ENCODE data around the gene MALL.
"Not testable (repeated sequence)": the region's sequence is repeated elsewhere in the genome, so short reads cannot be mapped to it uniquely, and the experiment has no call there.

The MALL gene

DNA sequence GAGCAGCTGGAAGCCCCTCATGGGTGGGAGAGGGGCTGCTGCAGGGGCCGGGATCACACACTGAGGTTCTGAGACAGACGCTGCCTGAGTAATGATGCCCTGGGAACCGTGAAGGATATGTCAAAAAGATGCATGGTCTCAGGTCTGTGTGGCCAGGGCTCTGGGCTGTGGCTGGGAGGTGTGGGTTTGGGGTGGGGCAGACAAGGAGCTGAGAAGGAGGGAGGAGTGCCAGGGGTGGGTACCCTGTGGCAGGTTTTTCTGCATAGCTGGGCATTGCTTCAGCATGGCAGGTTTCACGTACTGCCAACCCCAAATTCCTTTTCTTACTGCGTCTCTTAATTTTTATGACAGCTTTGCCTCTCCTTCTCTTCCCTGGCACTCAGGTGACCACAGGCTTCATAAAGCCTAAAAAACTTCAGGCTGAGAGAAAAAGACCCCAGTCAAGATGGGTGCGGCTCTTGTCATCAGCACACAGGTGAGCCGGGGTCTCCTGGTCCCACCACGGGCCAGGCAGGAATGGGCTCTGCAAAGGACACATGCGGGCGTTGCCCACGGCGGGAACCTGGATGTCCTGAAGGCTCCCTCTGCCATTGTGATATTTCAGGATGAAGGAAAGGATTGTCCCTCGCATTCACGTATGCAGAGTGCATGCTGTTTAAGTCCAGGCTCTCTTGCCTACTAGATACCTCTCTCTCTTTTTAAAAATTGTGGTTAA is 18.0 kb downstream of the MALL start:
- DNase-seq = no peak

DNA sequence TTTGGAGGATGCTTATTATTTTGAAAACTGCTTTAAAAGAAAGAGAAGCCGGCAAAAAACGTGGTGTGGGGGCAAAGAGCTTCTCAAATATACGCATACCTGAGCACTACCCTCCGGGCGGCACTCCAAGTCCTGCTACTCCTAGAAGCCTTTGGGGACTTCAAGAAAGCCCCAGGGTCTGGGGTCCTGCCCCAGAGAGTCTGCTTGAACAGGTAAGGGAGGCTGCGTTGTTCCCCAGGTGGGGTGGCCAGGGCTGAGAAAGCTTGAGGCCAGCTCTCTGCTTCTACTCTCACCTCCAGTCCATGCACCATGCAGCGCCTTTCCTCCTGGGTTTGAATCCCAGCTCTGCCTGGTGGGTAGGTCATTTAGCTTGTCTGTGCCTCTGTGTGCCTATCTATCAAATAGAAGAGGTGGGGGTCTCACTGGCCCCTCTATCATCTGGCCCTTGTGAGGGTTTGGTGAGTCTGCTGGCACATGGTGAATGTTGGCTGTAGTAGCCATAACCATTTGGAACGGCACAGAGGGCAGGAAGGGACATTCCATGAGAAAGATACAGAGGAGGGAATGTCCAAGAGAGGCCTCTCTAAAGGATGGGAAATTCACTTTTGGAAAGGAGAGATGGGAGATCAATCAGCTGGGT is 19.5 kb downstream of the MALL start:
- no peak for DNase-seq

DNA sequence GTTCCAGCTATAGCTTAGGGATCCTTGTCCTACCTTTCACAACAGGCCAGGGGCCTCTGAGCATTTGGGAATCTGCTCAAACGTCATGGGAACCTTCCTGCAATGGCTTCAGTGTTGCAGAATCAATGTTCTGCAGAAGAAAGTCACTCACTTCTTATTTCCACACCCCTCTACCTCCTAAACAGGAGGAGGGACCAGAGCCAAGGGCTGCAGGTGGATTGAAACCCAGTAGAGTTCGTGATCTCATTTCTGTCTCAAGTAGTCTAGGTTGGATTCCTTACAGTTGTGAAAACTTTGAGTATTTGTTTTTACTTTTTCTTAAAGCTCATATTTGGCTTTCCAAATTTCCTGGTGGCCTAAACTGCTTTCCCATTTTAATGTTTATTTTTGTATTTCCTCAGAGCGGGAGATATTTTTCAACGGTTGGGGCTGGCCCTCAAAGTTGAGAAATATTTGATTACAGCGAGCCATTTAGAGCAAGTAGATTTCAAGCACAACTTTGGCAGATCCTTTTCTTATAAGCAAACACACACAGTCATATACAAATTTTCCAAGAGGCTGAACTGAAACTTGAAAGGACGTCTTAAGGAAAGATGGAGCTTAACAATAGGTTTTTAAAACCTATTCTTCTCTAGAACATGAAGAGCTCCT is 20.6 kb downstream of the MALL start:
- not testable (repeated sequence) for DNase-seq

DNA sequence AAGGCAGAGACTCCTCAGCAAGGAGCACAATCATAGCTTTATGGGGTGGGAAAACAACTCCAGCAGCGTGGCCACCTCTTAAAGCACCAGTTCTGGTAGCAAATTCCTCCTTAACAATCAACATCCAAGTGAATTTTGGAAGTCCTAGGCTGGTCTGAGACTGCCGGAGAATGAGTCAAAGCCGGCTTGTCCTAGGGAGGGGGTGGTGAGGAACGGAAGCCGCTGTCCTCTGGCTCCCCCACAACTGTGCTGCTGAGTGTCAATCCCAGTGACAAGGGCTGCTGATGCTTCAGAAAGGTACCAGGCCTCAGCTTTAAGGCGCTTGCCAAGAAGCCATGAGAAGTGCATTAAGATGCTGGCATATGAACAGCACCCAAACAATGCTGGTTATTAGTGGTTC is 21.7 kb downstream of the MALL start:
- not testable (repeated sequence) for DNase-seq

DNA sequence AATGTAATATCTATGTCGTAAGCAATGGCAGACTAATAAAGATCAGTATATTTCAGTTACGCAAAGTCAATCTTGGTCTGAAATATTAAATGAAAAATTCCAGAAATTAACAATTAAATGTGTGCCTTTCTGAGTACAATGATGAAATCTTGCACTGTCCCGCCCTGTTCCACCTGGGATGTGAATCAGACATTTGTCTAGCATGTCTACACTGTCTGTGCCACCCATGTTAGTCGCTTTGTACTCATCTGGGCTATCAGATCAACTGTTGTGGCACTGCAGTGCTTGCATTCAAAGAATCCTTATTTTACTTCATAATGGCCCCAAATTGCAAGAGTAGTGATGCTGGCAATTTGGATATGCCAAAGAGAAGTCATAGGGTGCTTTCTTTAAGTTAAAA is 25.5 kb downstream of the MALL start:
- DNase-seq = not testable (repeated sequence)

DNA sequence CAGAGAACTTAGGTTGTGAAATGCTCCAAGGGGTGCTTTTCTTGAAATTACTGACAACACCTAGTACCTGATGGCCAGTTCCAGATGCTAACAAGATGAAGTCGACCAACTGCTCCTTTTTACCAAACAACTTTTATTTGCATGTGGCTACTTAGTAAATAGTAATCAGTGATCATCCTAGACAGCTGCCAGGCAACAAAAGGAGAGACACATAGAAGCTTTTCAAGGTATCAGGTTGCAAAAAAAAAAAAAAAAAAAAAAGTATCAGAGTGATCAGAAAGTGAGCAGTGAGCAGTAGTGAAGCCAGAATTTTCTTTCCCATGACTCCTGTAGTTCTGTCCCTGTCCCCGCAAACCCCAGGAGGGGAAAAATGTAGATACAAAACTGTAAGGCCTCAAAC is 31.9 kb downstream of the MALL start:
- DNase-seq = not testable (repeated sequence)

DNA sequence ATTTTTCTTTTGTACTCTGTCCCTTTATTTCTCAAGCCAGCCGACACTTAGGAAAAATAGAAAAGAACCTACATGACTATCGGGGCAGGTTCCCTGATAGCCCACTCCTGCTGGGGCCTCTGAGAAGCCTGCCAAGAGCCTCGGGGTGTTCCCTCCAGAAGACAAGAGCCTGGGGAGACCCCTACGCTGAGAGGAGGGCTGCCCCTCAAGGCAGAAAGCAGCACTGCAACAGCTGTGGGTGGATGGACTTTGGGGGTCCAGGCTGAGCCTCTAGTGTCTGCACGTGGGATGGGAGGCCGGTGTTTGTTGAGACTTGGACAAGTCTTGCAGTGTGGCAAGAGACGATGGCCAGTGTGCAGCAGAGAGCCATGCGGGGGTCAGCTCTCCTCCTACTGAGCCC is 32.5 kb downstream of the MALL start:
- not testable (repeated sequence) for DNase-seq

DNA sequence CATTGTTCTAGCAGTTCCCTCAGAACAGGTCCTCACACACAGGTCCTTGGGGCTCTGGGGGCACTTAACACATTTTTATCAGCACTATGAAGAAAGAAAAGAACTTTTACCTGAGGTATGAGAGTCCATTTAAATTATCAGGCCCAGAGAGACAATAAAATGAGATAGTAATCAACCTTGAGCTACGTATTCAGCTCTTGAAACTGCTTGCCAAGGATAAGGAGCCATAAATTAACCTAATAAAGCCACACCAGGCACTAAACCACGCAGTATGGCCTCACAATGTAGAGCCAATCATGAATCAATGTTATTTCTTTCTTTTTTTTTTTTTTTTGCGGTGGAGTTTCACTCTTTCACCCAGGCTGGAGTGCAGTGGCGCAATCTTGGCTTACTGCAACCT is 37.5 kb downstream of the MALL start:
- DNase-seq = not testable (repeated sequence)

DNA sequence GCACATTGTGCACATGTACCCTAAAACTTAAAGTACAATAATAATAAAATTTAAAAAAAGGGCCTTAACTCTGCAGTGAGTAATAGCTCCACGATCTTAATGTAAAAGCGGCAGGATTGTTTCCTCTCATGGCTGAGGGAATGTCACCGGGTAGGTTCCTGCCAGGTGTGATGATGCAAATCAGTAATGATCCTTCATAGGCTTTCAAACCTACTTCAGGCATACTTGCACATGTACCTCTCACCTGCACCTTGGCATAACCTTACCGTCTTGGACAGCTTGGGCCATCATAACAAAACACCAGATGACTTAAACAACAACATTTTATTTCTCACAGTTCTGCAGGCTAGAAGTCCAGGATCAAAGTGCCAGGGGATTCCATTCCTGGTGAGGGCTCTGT is 39.7 kb downstream of the MALL start:
- DNase-seq = not testable (repeated sequence)

DNA sequence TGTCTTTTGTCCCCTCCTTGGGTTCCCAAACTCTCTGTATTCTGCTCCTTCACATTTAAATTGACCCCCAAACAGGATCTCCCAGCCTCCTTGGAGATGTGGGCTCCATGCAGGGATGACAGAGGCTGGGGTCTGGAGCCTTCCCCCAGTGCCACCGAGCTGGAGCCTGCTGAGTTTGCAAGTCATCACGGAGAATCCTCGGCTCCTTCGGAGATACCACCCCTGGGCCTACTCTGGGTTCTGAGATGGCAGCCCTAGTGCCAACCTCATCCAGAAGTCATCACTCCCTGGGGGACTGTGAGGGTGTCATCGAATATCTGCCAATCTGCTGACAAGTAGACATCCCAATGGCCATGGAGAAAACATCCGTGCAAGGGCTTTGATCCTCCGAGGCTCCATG is 45.8 kb downstream of the MALL start:
- not testable (repeated sequence) for DNase-seq

DNA sequence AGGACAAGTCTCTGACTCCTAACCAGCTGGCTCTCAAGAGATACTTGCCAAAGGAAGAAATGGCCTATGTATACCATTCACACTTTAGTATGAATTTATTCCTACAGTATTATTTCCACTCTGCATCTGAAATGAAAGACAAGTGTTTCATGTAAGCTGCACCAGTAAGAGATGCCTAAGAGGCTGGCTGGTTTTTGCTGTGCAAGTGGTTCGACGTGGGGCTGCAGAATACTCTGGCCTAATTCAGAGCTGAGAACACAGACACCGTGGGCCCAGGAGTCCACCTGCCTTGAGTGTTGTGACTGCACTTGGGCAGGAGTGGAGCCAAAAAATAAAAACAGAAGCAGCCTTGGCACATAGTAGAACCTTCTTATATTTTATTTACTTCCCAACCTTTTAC is 47.5 kb downstream of the MALL start:
- DNase-seq = not testable (repeated sequence)

DNA sequence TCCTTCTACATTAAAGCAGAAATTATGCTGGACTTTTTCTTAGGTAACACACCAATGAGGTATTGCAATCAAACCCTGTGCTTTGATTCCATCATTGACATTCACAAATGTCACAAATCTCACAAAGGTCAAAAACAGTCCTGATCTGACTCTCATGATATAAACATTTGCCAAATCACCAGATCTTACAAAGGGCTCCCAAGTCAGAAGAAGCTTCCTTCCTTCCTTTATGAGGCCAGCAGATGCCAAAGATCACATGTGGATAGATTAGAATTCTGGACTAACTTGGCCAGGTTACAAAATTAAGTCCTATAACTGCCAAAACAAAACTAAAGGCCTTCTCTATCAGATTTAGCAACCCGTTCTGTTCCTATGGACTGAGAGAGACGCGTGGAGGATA is 53.3 kb downstream of the MALL start:
- not testable (repeated sequence) for DNase-seq

DNA sequence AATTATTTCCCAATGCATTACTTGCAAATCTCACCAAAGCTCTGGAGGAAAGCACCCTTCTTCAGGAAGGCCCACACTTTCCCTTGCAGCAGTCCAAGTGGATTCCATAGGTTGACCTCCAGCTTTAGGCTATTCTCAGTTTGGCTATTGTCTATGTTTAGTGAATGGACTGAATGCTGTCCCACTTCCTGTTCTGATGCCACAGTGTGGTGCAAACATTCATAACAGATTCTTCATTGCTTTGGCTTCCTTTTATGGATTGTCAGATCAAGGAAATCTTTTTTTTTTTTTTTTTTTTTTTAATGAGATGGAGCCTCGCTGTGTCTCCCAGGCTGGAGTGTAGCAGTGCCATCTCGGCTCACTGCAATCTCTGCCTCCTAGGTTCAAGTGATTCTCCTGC is 55.1 kb downstream of the MALL start:
- not testable (repeated sequence) for DNase-seq

DNA sequence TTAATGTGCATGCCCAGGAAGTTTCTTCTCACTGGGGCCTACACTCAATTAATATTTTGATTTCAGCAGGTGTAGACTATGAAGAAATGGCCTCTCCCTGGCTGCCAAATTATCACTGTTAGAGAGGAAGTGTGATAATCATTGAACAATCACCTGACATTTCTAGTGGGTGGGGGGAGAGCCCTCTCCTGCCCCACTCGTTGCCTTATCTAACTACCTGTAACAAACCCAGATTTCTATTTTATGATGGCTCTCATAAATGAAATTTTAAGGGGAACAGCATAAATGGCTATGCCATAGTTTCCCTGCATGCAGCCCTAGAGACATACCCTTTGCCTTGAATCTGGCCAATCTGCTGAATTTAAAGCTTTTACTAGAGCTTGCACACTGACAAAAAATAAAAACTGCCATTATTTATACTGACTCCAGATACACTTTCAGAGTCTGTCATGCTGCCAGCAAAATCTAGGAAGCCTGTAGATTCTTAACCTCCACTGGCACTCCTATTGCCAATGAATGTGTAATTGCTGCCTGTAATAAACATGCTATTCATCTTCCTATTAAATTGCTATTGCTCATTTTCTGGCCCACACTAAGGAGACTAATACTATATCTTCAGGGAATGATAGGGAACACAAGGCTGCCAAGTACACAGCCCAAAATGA is 55.8 kb downstream of the MALL start:
- not testable (repeated sequence) for DNase-seq

DNA sequence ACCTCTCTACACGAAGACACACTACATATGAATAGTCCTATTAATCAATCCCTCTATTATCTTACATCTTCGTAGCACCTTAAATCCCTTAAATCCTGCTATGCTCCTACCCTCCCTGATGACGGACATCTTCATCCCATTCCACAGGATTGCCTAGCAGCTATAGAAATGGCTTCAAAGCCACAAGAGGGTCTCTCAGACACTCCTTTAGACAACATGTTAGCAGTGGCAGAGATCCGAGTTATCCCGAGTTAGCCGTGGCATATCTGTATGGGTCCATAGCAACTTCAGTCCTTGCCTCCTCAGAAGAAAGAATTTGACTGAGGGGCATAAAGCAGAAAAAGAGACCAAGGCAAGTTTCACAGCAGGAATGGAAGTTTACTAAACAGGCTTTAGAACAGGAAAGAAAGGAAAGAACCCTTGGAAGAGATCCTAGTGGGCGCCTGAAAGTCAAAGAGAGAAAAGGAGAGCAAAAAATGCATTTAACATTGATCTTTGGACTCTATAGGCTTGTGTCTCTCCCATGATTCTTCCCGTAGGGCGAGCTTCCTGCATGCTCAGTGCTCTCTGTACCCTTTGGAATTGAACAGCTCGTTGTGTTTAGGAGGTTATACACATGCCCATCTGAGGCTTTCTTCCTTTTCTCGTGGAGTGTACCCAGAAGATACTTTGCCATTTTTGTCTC is 56.5 kb downstream of the MALL start:
- DNase-seq = not testable (repeated sequence)

DNA sequence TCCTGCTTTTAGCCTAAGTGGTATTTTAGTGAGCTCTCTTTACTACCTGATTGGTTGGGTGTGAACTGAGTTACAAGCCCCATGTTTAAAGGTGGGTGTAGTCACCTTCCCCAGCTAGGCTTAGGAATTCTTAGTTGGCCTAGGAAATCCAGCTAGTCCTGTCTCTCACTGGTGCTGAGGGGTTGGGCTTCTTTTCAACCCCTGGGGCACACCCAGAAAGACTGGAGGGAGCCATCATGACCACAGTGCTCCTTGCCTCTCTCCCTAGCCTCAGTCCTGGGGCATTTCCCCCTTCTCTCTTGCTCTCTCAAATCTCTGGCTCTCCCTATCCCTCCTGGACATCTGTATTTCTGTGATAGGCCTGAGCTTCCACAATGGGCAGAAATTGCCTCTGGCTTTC is 57.6 kb downstream of the MALL start:
- not testable (repeated sequence) for DNase-seq

DNA sequence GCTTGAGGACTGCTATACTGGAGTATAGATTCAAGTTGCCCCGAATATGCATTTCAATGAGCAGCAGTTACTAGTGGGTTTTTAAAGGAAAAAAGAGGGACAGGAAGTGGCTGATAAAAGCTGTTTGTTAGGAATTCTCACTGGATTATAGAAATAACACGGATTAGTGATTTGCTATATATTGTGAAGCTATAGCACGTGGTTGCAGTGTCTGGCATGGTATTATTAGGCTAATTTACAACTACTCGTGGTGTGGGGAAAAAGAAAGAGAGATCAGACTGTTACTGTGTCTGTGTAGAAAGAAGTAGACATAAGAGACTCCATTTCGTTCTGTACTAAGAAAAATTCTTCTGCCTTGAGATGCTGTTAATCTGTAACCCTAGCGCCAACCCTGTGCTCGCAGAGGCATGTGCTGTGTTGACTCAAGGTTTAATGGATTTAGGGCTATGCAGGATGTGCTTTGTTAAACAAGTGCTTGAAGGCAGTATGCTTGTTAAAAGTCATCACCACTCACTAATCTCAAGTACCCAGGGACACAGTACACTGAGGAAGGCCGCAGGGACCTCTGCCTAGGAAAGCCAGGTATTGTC is 59.7 kb downstream of the MALL start:
- DNase-seq = not testable (repeated sequence)

DNA sequence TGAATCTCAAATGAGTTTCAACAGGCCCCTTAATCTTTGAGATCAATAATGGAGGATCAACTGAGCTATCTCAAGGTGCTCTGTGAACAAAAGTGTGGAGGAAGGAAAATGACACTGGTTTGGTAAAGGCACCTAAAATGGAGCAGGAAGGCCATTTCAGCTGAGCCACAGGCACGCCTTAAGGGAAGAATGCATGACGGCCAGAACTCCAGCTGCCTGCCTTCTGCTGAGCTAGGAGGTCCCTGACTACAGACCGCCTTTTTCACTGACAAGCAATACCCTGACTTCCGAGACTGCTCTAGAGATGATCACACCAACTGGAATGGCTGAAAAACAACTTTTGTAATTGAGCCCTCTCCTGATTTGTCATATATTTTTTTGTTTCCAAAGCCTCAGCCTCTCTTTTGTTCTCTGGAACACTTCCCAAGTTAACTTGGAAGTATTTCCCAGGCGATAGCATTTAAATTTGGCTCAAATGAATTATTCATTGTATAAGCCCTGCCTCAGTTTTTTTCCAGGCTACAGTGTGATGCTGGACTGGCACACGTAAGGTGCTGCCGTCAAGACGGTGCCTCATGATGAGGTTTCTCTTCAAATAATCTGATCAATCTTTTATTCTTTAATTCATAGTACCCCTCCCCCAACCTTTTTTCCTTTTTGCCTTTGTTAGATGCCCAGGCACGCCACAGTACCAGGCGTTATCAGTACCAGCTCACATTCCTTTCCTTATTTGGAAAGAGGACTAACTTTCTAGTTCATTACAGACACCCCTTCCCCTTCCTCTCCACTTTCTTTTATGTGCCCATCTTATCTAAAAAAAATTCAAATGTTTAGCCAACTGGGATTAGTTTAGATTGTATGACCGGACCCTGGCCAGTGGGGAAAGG is 60.9 kb downstream of the MALL start:
- DNase-seq = not testable (repeated sequence)

DNA sequence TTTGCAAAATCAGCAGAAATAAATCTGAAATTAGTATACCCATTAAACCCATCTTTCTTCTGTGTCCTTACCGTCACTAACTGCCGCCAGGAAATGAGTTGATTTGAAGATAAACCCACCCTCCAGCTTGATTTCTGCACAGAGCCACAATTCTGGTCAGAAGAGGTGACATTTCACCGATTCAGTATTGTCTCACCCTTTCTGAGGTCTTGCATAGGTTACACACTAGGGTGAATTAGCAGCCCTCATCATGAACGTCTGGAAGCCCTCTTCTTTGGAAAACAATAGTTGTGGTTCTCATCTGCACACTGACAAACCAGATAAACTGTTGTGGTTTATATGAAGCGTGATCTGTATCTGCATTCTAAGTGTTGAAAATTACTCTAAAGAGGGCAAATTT is 61.9 kb downstream of the MALL start:
- DNase-seq = not testable (repeated sequence)

DNA sequence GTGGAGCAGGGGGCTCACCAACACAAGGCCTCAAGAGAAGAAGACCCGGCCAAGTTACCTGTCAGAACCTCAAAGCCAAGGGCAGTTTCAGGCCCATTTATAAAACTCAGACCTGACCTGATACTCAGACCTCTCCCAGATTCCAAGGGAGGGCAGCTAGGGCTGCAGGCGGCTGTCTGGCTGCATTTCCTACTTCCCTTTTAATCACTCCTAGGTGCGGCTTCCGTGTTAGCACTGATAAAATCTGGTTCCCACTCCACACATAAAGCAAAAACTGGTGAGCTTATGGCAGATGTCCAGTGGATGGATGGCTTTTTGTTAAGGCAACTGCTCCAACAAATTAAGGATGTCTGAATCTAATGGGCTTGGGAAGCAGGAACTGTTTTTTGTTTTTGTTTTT is 63.5 kb downstream of the MALL start:
- DNase-seq = not testable (repeated sequence)

DNA sequence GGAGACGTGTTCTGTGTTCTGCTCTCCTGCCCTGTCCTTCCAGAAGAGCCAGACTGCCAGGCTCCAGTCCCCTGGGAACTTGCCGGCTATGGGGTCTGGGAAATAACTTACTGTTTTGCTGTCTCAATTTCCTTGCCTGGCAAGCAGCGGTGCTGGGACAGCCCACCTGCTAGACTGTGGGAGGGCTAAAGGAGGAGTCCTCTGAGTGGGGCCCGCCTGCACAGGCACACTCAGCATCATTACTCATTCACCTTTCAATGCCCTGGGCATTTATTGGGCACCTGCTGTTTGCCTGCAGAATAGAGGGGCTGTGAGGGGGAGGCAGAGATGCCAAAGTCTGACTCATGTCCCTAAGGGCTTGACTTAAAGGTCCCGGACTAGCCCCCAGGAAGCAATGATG is 65.4 kb downstream of the MALL start:
- DNase-seq = not testable (repeated sequence)
